ENCODE results near the gene TDRD15.

DNA sequence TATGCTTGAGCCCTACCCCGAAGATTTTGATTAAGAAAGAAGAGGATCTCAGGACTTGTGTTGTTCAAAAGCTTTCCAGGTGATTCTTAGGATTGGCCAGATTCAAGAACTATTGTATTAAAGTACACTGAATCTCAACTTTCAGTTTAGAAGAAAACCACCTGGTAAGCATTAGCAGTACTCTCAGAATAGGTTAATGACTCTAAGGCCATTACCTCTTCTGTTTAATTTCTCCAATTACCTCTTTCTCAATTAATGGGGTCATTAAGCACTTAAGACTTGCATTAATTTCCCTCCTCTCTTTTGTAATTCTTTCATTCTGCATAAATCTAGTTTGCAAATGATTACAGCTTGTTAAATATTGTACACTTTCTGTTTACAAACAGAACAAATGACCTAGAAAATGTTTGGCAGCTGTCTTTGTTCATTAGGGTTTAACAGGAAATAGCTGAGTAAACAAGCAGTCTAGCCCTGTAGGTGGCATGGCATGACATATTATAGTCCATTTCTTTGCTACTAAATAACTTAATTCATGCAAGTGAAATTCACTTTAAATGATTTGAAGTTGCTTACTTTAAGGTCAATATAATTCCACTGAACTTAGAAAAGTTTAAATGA is 20.4 kb upstream of the TDRD15 start:
- TF ChIP-seq CTCF (IDR thresholded peaks at IDR 0.05) (peak; percentile 24), ZFX (IDR thresholded peaks at IDR 0.05; ENCODE audit: borderline replicate concordance) (no peak)
